AG09309 (cell line): ENCODE measurements around the gene TRIM46.

Experiments used
- DNase-seq: peaks from one replicate; pipeline ENCODE4 v3.0.0-alpha.2; 2010; ENCODE audit warnings: low read depth
- H3K4me3 ChIP-seq: 2 replicates; pipeline ENCODE4 v1.5.1; 2011; ENCODE audit warnings: mild to moderate bottlenecking, low read depth, low read length, moderate library complexity; ENCODE audit not compliant: control insufficient read depth
- TF ChIP-seq, protein P1 (sequence below): IDR thresholded peaks from 2 replicates; pipeline ENCODE4 v1.5.1; 2011; ENCODE audit warnings: mild to moderate bottlenecking, low read depth, low read length, inconsistent platforms; ENCODE audit not compliant: insufficient read depth, control insufficient read depth; ENCODE audit errors: missing control alignments

Gene TRIM46, protein sequence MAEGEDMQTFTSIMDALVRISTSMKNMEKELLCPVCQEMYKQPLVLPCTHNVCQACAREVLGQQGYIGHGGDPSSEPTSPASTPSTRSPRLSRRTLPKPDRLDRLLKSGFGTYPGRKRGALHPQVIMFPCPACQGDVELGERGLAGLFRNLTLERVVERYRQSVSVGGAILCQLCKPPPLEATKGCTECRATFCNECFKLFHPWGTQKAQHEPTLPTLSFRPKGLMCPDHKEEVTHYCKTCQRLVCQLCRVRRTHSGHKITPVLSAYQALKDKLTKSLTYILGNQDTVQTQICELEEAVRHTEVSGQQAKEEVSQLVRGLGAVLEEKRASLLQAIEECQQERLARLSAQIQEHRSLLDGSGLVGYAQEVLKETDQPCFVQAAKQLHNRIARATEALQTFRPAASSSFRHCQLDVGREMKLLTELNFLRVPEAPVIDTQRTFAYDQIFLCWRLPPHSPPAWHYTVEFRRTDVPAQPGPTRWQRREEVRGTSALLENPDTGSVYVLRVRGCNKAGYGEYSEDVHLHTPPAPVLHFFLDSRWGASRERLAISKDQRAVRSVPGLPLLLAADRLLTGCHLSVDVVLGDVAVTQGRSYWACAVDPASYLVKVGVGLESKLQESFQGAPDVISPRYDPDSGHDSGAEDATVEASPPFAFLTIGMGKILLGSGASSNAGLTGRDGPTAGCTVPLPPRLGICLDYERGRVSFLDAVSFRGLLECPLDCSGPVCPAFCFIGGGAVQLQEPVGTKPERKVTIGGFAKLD

DNA sequence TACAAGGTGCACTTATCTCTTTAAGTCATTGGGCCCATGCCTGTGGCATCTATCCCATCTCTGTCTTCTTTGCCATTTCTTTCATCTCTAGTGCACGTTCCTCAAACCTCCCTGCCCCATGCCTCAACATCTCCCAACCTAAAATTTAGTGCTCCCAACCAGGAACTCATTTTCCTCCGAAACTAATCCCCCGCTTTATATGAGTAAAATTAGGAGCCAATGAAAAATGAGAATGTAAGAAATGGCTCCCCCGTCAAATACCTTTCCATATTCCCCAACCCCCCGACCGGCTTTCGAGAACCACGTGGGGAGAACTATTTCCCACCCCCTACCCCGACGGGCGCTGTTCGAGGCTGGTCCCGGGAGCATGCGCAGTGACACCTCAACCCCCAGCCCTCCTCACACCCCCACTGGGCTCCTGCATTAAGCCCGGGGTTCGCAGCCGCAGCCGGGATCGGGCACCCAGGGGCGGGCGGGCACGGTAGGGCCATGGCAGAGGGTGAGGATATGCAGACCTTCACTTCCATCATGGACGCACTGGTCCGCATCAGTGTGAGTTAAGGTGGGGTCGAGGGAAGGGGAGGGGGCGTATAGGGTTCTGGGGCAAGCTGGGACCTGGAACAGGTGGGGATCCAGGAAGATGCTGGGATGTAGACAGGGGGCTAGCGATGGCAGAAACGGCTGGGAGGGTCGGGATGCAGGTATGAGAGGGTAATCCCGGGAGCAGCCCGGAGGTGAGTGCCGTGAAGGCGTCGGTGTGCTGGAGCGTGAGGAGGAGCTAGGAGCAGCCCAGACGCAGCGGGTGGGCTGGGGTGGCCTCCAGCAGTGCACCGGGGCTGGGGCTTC is at the start of gene TRIM46:
Gene TRIM46, plus strand, starts transcription at position 372 of the 846 bp plus-strand sequence. Its CDS starts 118 bp downstream, at position 490.
- TF ChIP-seq, protein P1, sequence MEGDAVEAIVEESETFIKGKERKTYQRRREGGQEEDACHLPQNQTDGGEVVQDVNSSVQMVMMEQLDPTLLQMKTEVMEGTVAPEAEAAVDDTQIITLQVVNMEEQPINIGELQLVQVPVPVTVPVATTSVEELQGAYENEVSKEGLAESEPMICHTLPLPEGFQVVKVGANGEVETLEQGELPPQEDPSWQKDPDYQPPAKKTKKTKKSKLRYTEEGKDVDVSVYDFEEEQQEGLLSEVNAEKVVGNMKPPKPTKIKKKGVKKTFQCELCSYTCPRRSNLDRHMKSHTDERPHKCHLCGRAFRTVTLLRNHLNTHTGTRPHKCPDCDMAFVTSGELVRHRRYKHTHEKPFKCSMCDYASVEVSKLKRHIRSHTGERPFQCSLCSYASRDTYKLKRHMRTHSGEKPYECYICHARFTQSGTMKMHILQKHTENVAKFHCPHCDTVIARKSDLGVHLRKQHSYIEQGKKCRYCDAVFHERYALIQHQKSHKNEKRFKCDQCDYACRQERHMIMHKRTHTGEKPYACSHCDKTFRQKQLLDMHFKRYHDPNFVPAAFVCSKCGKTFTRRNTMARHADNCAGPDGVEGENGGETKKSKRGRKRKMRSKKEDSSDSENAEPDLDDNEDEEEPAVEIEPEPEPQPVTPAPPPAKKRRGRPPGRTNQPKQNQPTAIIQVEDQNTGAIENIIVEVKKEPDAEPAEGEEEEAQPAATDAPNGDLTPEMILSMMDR = no peak
- no peak for DNase-seq

DNA sequence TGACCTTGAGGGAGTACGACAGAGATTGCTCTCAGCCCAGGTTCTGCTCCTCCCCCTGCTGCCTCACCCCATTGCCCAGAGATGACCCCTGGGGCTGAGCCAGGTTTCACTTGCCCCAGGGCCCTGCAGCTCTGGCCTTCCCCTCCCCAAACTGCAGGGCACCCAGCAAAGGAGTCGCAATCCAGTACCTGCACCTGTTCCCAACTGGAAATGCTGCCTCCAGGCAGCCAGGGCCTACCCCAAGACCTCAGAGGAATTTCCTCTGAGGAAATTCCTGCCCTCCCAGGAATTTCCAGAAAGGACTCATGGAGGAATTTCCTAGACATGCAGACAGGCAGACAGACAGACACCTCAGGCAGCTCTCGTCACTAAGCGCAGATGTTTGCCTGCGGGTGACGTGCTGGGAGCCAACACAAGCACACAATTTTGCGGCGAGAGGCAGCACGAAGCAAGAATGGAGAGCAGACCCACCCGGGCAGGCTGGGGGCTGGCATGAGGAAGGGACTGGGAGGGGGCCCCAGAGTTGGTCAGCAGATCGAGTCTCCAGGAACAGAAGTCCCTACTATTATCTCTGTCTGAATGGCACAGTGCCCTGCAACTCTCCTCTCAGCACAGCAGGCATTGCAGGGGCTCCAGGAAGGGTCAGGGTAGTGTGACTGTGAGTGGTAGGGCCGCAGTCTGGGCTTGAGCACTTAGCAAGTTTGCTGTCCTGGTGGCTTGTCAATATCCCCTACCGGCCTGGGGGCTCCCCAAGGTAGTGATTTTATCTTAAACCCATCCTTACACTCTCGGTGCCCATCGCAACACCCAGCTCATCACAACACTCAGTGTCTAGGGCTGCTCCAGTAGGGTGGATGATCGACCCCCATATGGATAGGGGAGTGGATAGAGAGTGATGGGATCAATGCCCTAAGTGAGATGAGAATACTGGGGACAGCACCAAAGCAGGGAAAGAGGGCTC is 48.9 kb upstream of the TRIM46 start:
- no peak overlapping the region for H3K4me3 ChIP-seq
- no peak for DNase-seq
- TF ChIP-seq, protein P1 = no peak

More for the DNA sequence above, at the start of gene TRIM46:
- H3K4me3 ChIP-seq = peak within 1 kb of the TSS; percentile 96

GRCh38 chr1:155125511-155125945 is 48.1 kb upstream of the TRIM46 start:
- H3K4me3 ChIP-seq = no peak overlapping the region
- no peak for DNase-seq
- TF ChIP-seq, protein P1 = no peak

DNA sequence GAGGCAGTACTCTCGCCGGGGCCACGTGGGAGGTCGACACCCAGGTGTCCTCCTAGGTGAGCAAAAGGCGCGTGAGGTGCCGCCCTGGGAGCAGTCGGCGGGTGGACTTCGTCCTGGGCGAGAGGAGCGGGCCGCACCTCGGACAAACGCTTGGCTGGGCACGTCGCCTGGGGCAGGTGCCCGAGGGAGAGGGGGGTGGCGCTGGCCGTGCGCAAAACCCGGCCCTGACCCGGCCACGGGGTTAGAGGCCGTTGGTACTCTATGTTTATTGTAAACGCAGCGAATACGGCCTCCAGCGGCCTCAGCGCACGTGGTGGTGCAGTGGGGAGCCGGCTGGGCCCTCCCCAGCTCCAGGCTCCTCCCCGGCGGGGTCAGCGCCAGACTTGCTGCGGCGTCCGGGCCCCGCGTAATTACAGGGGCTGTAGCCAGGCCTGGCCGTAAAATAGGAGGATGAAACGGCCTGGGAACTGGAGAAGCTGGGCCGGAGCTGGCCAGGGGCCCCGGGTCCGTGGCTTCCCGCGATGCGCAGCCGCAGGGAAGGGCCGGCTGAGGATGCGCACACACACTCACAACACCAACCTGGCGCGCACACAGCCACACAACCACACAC is 47.6 kb upstream of the TRIM46 start:
- no peak for DNase-seq
- TF ChIP-seq, protein P1 = no peak
- H3K4me3 ChIP-seq = no peak overlapping the region; the same call in none of the 2 replicates

- no peak for DNase-seq
Observed at GRCh38 chr1:155126556-155127104, 47.0 kb upstream of the TRIM46 start.

More at GRCh38 chr1:155126556-155127104, 47.0 kb upstream of the TRIM46 start:
- TF ChIP-seq, protein P1 = no peak
- peak overlapping the region; percentile 37 for H3K4me3 ChIP-seq
